GM18873 (cell line): ENCODE measurements around the gene ANKRD13B.
"Not testable (repeated sequence)": the region's sequence is repeated elsewhere in the genome, so short reads cannot be mapped to it uniquely, and the experiment has no call there.

ENCODE experiments used
- ATAC-seq: cut with Tn5 transposase; IDR thresholded peaks from one replicate; pipeline ENCODE4 v1.9.1; 2021; ENCODE audit warnings: mild to moderate bottlenecking, moderate library complexity, moderate number of reproducible peaks; ENCODE audit not compliant: unreplicated experiment, low FRiP score

Gene ANKRD13B

DNA sequence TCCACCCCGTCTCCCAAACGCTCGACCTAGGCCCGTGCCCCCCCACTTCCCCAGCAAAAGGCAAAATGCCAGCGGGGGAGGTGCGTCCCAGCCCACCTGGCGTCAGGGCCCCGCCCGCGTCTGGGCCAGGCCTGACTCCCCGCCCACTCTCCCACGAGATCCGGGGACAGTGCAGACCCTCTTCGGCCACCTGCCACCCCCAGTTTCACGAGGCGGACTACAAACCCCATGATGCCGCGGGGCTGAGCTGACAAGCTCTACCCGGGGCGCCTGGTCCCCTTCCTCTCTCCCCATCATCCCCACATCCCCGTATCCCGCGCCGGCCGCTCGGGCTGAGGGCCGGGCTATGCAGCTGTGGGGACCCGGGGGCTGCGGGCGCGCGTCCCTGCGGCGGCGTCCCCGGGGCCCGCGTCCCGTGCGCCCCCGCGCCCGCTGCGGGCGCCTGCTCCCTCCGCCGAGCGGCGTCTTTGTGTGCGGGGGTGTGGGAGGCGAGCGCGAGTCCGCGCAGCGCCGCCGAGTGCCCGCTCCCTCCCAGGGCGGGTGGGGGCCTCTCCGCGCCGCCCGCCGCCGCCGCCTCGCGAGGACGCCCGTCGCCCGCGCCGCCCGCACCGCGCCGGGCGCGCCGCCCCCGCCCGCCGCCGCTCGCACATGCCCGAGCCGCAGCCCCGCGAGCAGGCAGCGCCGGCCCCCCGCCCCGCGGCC is at the start of gene ANKRD13B:
ANKRD13B (plus strand) TSS at position 283 of the 702 bp plus-strand sequence. CDS start 490 bp downstream, outside the sequence.
- no peak for ATAC-seq

DNA sequence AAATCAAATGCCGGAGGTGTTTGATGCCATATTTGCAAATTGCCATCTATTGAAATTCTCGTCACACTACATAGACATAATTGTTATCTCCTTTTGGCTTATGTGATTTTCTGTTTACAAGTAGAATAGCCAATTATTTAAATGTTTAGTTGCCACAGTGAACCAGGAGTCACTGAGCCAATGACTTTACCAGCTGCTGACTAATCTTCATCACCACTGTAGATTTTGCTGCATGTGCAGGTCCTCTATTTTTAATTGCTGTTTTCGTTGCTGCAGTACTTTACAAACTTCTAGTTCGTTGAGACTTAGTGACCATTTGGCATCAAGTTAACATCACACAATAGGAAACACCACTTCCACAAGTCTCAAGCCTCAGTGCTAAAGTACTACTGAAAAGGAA is 48.9 kb upstream of the ANKRD13B start:
- no peak for ATAC-seq

DNA sequence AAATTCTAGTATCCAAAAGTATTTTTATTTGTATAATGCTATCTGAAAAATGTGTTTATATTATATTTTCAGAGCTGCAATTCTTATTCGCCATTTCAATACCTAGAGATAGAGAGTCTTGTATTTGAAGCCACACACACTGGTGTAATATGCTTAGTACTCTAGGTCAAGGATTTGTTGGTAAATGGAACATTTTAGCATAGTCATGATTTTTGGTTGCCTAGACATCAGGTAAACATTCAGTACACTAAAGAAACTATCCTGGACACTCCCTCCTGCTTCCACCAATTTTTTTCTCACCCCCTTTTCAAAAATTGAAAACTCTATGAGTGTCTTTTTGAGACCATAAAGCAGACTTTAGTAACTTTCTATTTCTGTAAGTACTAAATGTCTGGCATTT is 46.8 kb upstream of the ANKRD13B start:
- ATAC-seq = no peak

DNA sequence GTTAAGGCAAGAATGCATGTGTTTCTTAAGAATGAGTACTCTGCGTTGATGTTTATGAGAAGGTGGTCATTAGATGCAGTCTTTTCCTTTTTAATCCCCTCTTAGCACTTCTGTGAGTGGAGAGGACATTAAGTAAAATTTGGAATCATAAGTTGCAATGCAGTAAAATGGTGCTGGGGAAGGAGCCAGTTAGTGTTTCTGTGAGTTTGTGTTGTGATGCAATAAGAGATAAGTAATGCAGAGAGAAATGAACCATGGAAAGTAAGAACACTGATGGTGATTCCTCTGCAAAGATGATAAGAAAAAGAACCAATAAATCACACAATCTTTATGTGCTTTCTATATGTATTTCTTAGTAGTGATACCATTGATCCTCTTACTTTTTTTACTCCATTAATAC is 46.1 kb upstream of the ANKRD13B start:
- ATAC-seq = no peak

DNA sequence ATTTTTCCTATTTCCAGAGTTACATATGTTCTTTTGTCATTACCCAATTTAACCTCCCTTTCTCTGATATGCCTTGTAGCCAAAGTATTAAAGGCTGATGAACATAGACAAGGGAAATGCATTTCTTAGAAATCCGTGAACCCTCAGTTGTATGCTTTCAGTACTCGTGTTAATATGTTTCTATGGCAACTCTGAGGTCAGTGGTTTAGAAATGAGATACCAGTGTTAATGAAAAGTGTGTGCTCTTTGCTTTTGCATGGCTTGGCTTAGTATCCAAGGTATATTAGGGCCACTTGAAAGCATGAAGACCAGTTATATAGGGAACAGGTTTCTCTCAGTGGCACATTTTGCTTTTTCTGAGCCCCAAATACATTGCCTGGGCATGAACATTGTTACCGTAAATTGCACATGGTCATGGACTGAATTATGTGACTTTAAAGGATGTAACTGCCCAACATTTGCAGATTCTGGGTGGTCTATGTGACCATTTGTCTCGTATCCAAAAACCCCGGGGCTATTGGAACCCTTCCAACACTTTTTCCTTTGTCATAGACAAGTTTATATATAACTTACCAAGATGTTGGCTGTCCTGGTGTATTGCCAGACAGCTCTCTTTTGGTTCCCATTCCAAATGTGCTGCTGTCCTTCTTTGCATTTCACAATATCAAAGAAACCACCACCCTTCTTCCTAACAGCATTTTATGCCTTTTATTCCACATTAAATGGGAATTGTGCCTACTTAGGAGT is 43.6 kb upstream of the ANKRD13B start:
- ATAC-seq = no peak

DNA sequence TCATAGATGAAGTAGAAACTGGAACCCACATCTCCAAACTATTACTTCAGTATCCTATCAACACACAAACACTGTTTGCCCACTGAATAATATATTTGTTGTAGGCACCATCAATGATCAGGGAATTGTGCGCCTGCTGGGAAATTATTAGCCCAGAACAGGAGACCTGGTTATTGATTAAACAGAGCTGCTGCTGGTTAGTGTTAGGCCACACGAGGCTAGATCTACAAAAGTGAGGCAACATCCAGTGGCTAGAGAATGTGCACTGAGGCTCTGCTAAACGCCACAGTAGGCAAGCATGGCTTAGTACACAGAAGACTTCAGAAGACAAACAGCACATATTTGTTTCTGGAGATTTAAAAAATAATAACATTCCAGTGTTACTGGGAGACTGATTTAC is 37.1 kb upstream of the ANKRD13B start:
- no peak for ATAC-seq

DNA sequence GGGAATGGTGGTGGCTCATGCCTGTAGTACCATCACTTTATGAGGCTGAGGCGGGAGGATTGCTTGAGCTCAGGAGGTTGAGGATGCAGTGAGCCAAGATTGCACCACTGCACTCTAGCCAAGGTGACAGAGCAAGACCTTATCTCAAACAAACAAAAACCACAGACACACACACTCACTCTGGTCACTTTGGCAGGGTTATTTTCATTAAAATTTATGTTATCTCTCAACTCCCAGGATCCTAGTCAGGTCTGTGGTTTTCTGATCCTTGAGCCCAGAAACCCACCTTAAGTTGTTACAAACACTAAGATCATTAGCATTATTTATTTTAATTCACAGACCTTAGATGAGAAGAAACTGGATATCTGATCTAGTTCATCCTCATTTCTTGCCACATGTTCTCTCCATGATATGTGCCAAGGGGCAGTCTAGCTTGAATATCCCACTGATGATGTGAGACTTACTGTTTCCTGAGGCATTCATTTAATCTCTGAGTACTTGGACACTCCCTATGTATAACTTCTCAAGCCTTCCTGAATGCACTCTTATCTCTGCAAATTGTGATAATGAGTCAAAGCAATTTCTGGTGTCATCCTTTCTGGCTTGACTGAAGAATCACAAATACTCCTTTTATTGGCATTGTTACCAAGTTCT is 35.7 kb upstream of the ANKRD13B start:
- no peak for ATAC-seq

- ATAC-seq = no peak
Measured at GRCh38 chr17:29557739-29558116, 35.2 kb upstream of the ANKRD13B start.

- ATAC-seq = not testable (repeated sequence)
Measured at GRCh38 chr17:29558139-29558538, 34.8 kb upstream of the ANKRD13B start.

DNA sequence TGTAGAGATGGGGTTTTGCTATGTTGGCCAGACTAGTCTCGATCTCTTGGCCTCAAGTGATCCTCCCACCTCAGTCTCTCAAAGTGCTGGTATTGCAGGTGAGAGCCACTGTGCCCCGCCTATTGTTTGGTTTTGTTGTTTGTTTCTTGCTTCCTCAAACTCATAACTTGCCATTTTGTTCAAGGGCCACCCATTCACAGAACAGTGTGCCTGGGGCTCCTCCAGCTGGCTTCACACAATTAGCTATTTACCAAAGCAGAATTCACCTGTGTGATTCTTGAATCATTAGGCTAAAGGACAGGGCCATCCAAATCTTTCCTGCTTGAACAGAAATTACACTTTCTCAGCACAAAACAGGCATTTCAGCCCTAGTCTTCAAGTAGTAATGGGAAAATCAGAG is 33.3 kb upstream of the ANKRD13B start:
- no peak for ATAC-seq

GRCh38 chr17:29560316-29560715 is 32.6 kb upstream of the ANKRD13B start:
- no peak for ATAC-seq

GRCh38 chr17:29561554-29562517 is 31.1 kb upstream of the ANKRD13B start:
- no peak for ATAC-seq

DNA sequence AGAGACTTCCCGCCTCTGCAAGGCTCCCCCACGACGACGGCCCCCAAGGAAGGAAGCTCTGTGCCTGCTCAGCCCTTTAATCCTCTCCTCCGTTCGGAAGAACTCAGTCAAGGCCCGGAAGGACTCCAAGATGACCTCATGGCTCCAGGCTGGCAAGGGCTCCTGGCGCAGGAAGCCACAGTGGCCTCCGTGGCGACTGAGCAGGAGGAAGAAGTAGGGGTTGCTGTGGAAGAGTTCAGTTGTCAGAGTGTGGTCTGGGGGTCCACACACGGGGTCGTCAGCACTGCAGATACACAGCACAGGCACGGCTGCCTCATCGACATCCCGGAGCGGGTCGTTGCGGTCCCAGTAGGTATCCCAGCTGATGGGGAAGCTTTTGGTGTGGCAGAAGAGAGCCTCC is 30.3 kb upstream of the ANKRD13B start:
- ATAC-seq = no peak

DNA sequence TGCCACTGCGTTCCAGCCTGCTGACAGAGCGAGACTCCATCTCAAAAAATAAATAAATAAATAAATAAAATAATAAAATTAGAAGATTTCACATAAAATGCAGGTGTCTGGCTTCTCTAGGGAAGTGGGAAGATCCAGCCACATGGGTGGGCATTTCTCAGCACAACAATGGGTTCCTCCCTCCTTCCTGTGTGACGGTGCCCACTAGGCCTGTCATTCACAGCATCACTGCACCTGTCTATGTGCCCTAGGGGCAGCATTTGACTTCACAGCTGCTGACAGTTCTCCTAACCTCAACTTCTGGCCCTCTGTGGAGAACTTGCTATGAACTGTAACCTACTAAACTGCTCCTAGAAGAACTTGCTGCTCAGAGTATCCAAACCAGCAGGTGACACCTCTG is 29.1 kb upstream of the ANKRD13B start:
- ATAC-seq = no peak

- no peak for ATAC-seq
Measured at GRCh38 chr17:29565643-29566472, 27.1 kb upstream of the ANKRD13B start.

- no peak for ATAC-seq
Measured at GRCh38 chr17:29566473-29567303, 26.2 kb upstream of the ANKRD13B start, which contains the start of gene ABHD15. ABHD15 (minus strand) TSS chr17:29567037; CDS start chr17:29566966, 71 bp downstream.

DNA sequence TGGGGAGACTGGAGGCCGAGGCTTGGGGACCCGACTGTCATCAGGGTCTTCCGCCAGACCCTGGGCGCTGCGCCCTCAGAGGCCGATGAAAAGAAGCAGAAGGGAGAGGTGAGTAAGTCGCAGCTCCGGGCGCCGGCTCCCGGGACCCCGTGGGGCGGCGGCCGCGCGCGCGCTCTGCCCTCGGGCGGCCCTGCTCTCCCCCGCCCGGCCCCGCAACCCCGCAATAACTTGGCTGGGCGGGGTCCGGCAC is 25.7 kb upstream of the ANKRD13B start:
- ATAC-seq = no peak

- no peak for ATAC-seq
Measured at GRCh38 chr17:29567554-29568330, 25.2 kb upstream of the ANKRD13B start.
